Fibroblast of peridontal ligament (primary cell): Measurements from ENCODE around the gene SMAP2.

Experiments used
- DNase-seq: peaks from one replicate; pipeline ENCODE4 v3.0.0-alpha.2; 2010; ENCODE audit errors: extremely low read depth

The SMAP2 gene

GRCh38 chr1:40421431-40422384 is 48.2 kb downstream of the SMAP2 start:
- DNase-seq, result peak; percentile 16

GRCh38 chr1:40422630-40423263 is 49.2 kb downstream of the SMAP2 start:
- no peak for DNase-seq

- DNase-seq, result no peak
Measured at GRCh38 chr1:40423264-40423642, 49.7 kb downstream of the SMAP2 start.

- no peak for DNase-seq
Measured at GRCh38 chr1:40423951-40424618, 50.6 kb downstream of the SMAP2 start.

- DNase-seq, result no peak
Measured at GRCh38 chr1:40425198-40425597, 51.7 kb downstream of the SMAP2 start.

GRCh38 chr1:40431385-40431784 is 57.9 kb downstream of the SMAP2 start:
- DNase-seq, result no peak

GRCh38 chr1:40432644-40433390 is 59.3 kb downstream of the SMAP2 start:
- peak; percentile 34 for DNase-seq

GRCh38 chr1:40435471-40435870 is 61.9 kb downstream of the SMAP2 start:
- DNase-seq, result no peak

- DNase-seq, result no peak
Measured at GRCh38 chr1:40435876-40436275, 62.3 kb downstream of the SMAP2 start.

GRCh38 chr1:40438391-40439015 is 65.0 kb downstream of the SMAP2 start:
- DNase-seq, result peak; percentile 43

- no peak for DNase-seq
Measured at GRCh38 chr1:40439247-40439646, 65.7 kb downstream of the SMAP2 start.

GRCh38 chr1:40449684-40450494 is 76.4 kb downstream of the SMAP2 start, which contains the start of gene ZFP69B:
Gene ZFP69B, plus strand, starts transcription at chr1:40450476. Its CDS starts 486 bp downstream, at chr1:40450962.
- DNase-seq, result peak; percentile 86

- DNase-seq, result peak; percentile 15
Measured at GRCh38 chr1:40450495-40451237, 77.1 kb downstream of the SMAP2 start.

- DNase-seq, result no peak
Measured at GRCh38 chr1:40451238-40451585, 77.7 kb downstream of the SMAP2 start.

GRCh38 chr1:40454873-40455272 is 81.3 kb downstream of the SMAP2 start:
- no peak for DNase-seq

- DNase-seq, result peak; percentile 10
Measured at GRCh38 chr1:40462956-40463590, 89.5 kb downstream of the SMAP2 start.

- no peak for DNase-seq
Measured at GRCh38 chr1:40469327-40469726, 95.8 kb downstream of the SMAP2 start.
